Spinal cord (tissue), 10 donors: ENCODE data around the gene CHMP3. TPM values are rescaled to one million over a fixed set of nuclear protein-coding genes. Genes with fewer than 3 reads are reported as not detected.

Experiments used
- DNase-seq, 6 donors: peaks; one replicate each; pipeline versions ENCODE4 v3.0.0 to v3.0.0-alpha.2; 2013 to 2015; ENCODE audit warnings: low spot score in 6 of 6, low read depth in 4 of 6
- H3K27ac ChIP-seq: one replicate; pipeline ENCODE4 v1.5.1; 2013; ENCODE audit warnings: low read depth, low read length, control low read depth
- H3K27me3 ChIP-seq: one replicate; pipeline ENCODE4 v1.6.1; 2013; ENCODE audit warnings: low read length; ENCODE audit not compliant: control insufficient read depth, insufficient read depth
- H3K36me3 ChIP-seq: one replicate; pipeline ENCODE4 v1.6.1; 2013; ENCODE audit warnings: low read length; ENCODE audit not compliant: control insufficient read depth, insufficient read depth
- H3K4me1 ChIP-seq: one replicate; pipeline ENCODE4 v1.6.1; 2013; ENCODE audit warnings: low read length; ENCODE audit not compliant: control insufficient read depth, insufficient read depth
- H3K4me3 ChIP-seq: one replicate; pipeline ENCODE4 v1.5.1; 2013; ENCODE audit warnings: low read depth, low read length, control low read depth
- H3K9me3 ChIP-seq: one replicate; pipeline ENCODE4 v1.6.1; 2013; ENCODE audit warnings: low read length; ENCODE audit not compliant: control insufficient read depth, insufficient read depth
- WGBS: methylation state at CpG from one replicate; pipeline ENCODE4 v1.1.5; 2013; ENCODE audit warnings: missing lambda C conversion rate; ENCODE audit not compliant: insufficient coverage; 5-methylcytosine and 5-hydroxymethylcytosine counted together
- polyA plus RNA-seq, 2 donors: library from polyadenylated mRNA; unstranded; fragments of 120-200 nt; gene quantifications; one replicate each; pipeline ENCODE4 v1.2.1, GENCODE V29; 2013; ENCODE audit not compliant: insufficient read length in 2 of 2
- total RNA-seq, 2 donors: library from RNA; depleted of rRNA in 1 of 2; stranded (reverse); fragments of 120-200 nt in 1 of 2; fragments of >200 nt in 1 of 2; gene quantifications; one replicate each; pipeline versions ENCODE4 v1.2.3 to v1.2.4, GENCODE V29; 2013 to 2014
- donor health status: healthy.

Gene CHMP3
- total and polyA plus RNA-seq, 4 donors = 59.0 to 137 (median 87.8) TPM

GRCh38 chr2:86584151-86584913 is 21.1 kb upstream of the CHMP3 start:
- no peak overlapping the region for H3K4me3 ChIP-seq
- no peaks in the 10 kb centered on the region for H3K27me3 ChIP-seq
- H3K27ac ChIP-seq = no peak overlapping the region
- no peaks in the 10 kb centered on the region for H3K36me3 ChIP-seq
- H3K9me3 ChIP-seq = no peaks in the 10 kb centered on the region
- no peaks in the 10 kb centered on the region for H3K4me1 ChIP-seq
- DNase-seq = no peak
- 100% methylated on average over 1 of the region's 2 CpGs for WGBS

GRCh38 chr2:86580560-86580959 is 17.3 kb upstream of the CHMP3 start:
- H3K4me1 ChIP-seq = no peaks in the 10 kb centered on the region
- DNase-seq = no peak
- H3K4me3 ChIP-seq = no peak overlapping the region
- no peaks in the 10 kb centered on the region for H3K27me3 ChIP-seq
- no peaks in the 10 kb centered on the region for H3K9me3 ChIP-seq
- H3K27ac ChIP-seq = no peak overlapping the region
- H3K36me3 ChIP-seq = no peaks in the 10 kb centered on the region

- no CpG with 5 or more reads among the region's 2 CpGs for WGBS
- Histone ChIP-seq H3K27me3 (no peaks in the 10 kb centered on the region), H3K27ac (no peak overlapping the region), H3K36me3 (no peaks in the 10 kb centered on the region), H3K9me3 (no peaks in the 10 kb centered on the region), H3K4me3 (no peak overlapping the region), H3K4me1 (no peaks in the 10 kb centered on the region)
- no peak for DNase-seq
Measured at GRCh38 chr2:86577817-86578456, 14.7 kb upstream of the CHMP3 start.

GRCh38 chr2:86570059-86570458 is 6.8 kb upstream of the CHMP3 start:
- DNase-seq = no peak
- Histone ChIP-seq H3K27ac (no peak overlapping the region), H3K36me3 (no peaks in the 10 kb centered on the region), H3K9me3 (no peaks in the 10 kb centered on the region), H3K4me3 (no peak overlapping the region), H3K4me1 (no peaks in the 10 kb centered on the region), H3K27me3 (no peaks in the 10 kb centered on the region)
- no CpG with 5 or more reads among the region's 3 CpGs for WGBS

- H3K4me3 ChIP-seq = no peak overlapping the region
- H3K27me3 ChIP-seq = no peaks in the 10 kb centered on the region
- H3K27ac ChIP-seq = no peak overlapping the region
- peaks cover 5% of the 10 kb centered on the region for H3K4me1 ChIP-seq
- DNase-seq = peak in 2 of 6 donors; percentile 2 to 67
- H3K36me3 ChIP-seq = no peaks in the 10 kb centered on the region
- H3K9me3 ChIP-seq = no peaks in the 10 kb centered on the region
Measured at GRCh38 chr2:86566821-86567190, 3.6 kb upstream of the CHMP3 start.

GRCh38 chr2:86566158-86566820 is 3.0 kb upstream of the CHMP3 start:
- 73% methylated on average over 3 of the region's 6 CpGs for WGBS
- peaks cover 5% of the 10 kb centered on the region for H3K4me1 ChIP-seq
- no peaks in the 10 kb centered on the region for H3K36me3 ChIP-seq
- H3K27ac ChIP-seq = no peak overlapping the region
- peak in 2 of 6 donors; percentile 6 to 82 for DNase-seq
- H3K27me3 ChIP-seq = no peaks in the 10 kb centered on the region
- no peak overlapping the region for H3K4me3 ChIP-seq
- H3K9me3 ChIP-seq = no peaks in the 10 kb centered on the region

- H3K4me1 ChIP-seq = peaks cover 5% of the 10 kb centered on the region
- H3K36me3 ChIP-seq = no peaks in the 10 kb centered on the region
- H3K9me3 ChIP-seq = no peaks in the 10 kb centered on the region
- DNase-seq = no peak
- H3K4me3 ChIP-seq = peak overlapping the region; percentile 95
- no peaks in the 10 kb centered on the region for H3K27me3 ChIP-seq
- WGBS = 73% methylated on average over 12 of the region's 13 CpGs
- H3K27ac ChIP-seq = peak overlapping the region; percentile 99
Measured at GRCh38 chr2:86563650-86564061, 413 bp upstream of the CHMP3 start.

GRCh38 chr2:86562485-86562921 is 740 bp downstream of the CHMP3 start:
- H3K27ac ChIP-seq = peak overlapping the region; percentile 99
- peaks cover 5% of the 10 kb centered on the region for H3K4me1 ChIP-seq
- 2% methylated on average over 11 of the region's 16 CpGs for WGBS
- no peaks in the 10 kb centered on the region for H3K27me3 ChIP-seq
- peak in 1 of 6 donors; percentile 7 for DNase-seq
- peak overlapping the region; percentile 95 for H3K4me3 ChIP-seq
- no peaks in the 10 kb centered on the region for H3K9me3 ChIP-seq
- no peaks in the 10 kb centered on the region for H3K36me3 ChIP-seq

GRCh38 chr2:86557836-86558235 is 5.4 kb downstream of the CHMP3 start:
- no peaks in the 10 kb centered on the region for H3K27me3 ChIP-seq
- no peaks in the 10 kb centered on the region for H3K36me3 ChIP-seq
- WGBS = no CpG with 5 or more reads among the region's 2 CpGs
- H3K27ac ChIP-seq = no peak overlapping the region
- peaks cover 4% of the 10 kb centered on the region for H3K9me3 ChIP-seq
- no peak overlapping the region for H3K4me3 ChIP-seq
- DNase-seq = no peak
- no peaks in the 10 kb centered on the region for H3K4me1 ChIP-seq
